ENCODE results near the gene TEX38.

The TEX38 gene

GRCh38 chr1:46667782-46668760 lies 3.6 kb upstream of the TEX38 start, which contains the start of gene ATPAF1:
Gene ATPAF1 (minus strand): TSS chr1:46668364. CDS start chr1:46668322, 42 bp downstream.
- TF ChIP-seq YY1 (IDR thresholded peaks at IDR 0.05; ENCODE audit: low read depth) (peak; percentile 85), TEAD4 (IDR thresholded peaks at IDR 0.05) (0 out of 2 replicates have a peak, but pooled peaks have one; percentile 10), USF1 (IDR thresholded peaks at IDR 0.05) (0 out of 2 replicates have a peak, but pooled peaks have one; percentile 25), EGR1 (IDR thresholded peaks at IDR 0.05) (peak; percentile 81), FOXM1 (IDR thresholded peaks at IDR 0.05; ENCODE audit: borderline replicate concordance, low read depth) (no peak), REST (IDR thresholded peaks at IDR 0.05; ENCODE audit: low read depth) (no peak)

- no peak for TF ChIP-seq TCF12 (IDR thresholded peaks at IDR 0.05; ENCODE audit: low read depth)
- no peak for TF ChIP-seq RAD21 (IDR thresholded peaks at IDR 0.05; ENCODE audit: low read depth)
- no peak for TF ChIP-seq REST (IDR thresholded peaks at IDR 0.05; ENCODE audit: low read depth)
- TF ChIP-seq EP300 (IDR thresholded peaks at IDR 0.05; ENCODE audit: borderline replicate concordance), result no peak
Measured at GRCh38 chr1:46670134-46670533, 1.5 kb upstream of the TEX38 start.

- TF ChIP-seq FOXM1 (IDR thresholded peaks at IDR 0.05; ENCODE audit: borderline replicate concordance, low read depth), result no peak
- no peak for TF ChIP-seq RAD21 (IDR thresholded peaks at IDR 0.05; ENCODE audit: low read depth)
- TF ChIP-seq TCF12 (IDR thresholded peaks at IDR 0.05; ENCODE audit: low read depth), result no peak
- no peak for TF ChIP-seq ZBTB7A (IDR thresholded peaks at IDR 0.05; ENCODE audit: low read depth)
- TF ChIP-seq TEAD4 (IDR thresholded peaks at IDR 0.05), result no peak
- TF ChIP-seq EGR1 (IDR thresholded peaks at IDR 0.05), result no peak
- no peak for TF ChIP-seq YY1 (IDR thresholded peaks at IDR 0.05; ENCODE audit: low read depth)
- TF ChIP-seq CREB1 (IDR thresholded peaks at IDR 0.05; ENCODE audit: low read depth), result no peak
Measured at GRCh38 chr1:46672696-46673095, 1.0 kb downstream of the TEX38 start.

GRCh38 chr1:46673749-46674182 lies 2.1 kb downstream of the TEX38 start:
- TF ChIP-seq TAF1 (IDR thresholded peaks at IDR 0.05; ENCODE audit: low read depth), result no peak

- TF ChIP-seq CEBPB (IDR thresholded peaks at IDR 0.05) (peak; percentile 82), FOXM1 (IDR thresholded peaks at IDR 0.05; ENCODE audit: borderline replicate concordance, low read depth) (no peak), TCF12 (IDR thresholded peaks at IDR 0.05; ENCODE audit: low read depth) (no peak)
Measured at GRCh38 chr1:46675549-46676314, 4.1 kb downstream of the TEX38 start.

- TF ChIP-seq NFIC (IDR thresholded peaks at IDR 0.05), result no peak
- no peak for TF ChIP-seq TEAD4 (IDR thresholded peaks at IDR 0.05)
- TF ChIP-seq YY1 (IDR thresholded peaks at IDR 0.05; ENCODE audit: low read depth), result no peak
- TF ChIP-seq TAF1 (IDR thresholded peaks at IDR 0.05; ENCODE audit: low read depth), result no peak
Measured at GRCh38 chr1:46676531-46676930, 4.9 kb downstream of the TEX38 start.

- TF ChIP-seq RAD21 (IDR thresholded peaks at IDR 0.05; ENCODE audit: low read depth) (no peak), TAF1 (IDR thresholded peaks at IDR 0.05; ENCODE audit: low read depth) (no peak), YY1 (IDR thresholded peaks at IDR 0.05; ENCODE audit: low read depth) (no peak), FOXM1 (IDR thresholded peaks at IDR 0.05; ENCODE audit: borderline replicate concordance, low read depth) (no peak), ZBTB7A (IDR thresholded peaks at IDR 0.05; ENCODE audit: low read depth) (no peak)
Measured at GRCh38 chr1:46677339-46677738, 5.7 kb downstream of the TEX38 start.

All from Ishikawa (cell line).